ENCODE measurements around the gene KCNQ4. TPM values are rescaled to one million over a fixed set of nuclear protein-coding genes. Genes with fewer than 3 reads are reported as not detected.

The KCNQ4 gene
- total and polyA plus RNA-seq, 3 donors from 2014 or later, result 1.4 to 2.4 (median 2.3) TPM

DNA sequence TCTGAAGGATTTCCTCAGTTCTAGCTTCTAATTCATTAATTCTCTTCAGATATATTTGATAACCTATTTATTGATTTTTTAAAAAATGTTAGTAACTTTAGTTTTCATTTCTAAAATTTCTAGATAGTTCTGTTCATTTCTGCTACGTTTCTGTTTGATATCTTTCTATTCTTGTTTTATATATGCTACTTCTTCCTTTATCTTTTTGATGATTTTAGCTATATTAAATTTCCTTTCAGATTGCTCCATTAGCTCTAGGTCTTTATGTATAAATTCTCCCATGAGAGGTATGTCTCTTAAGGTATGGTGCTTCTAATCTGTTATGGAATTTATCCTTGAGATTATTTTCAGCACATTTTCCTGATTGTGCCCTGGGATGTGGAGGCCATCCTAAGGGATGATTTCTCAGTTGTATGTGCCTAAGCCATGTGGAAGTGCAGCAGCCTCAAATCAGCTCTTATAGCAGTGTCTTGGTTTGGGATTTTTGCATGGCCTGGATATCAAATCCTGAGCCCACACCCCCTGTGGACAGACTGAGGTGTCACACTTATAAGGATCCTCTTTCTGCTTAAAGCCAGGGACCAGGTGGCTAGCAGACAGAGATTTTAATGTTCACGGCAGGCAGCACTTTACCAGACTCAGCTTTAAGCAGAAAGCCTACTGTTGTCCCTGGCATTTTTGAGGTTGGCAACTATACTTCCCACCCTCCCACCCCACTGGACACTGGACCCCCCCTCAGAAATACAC is 6.2 kb upstream of the KCNQ4 start:
- no peaks in the 10 kb centered on the region for H3K36me3 ChIP-seq (ENCODE audit: low read depth, missing control alignments)
- H3K9me3 ChIP-seq, result no peaks in the 10 kb centered on the region
- no peak for DNase-seq
- H3K27ac ChIP-seq, result no peak overlapping the region
- WGBS, 2 donors, result 85 to 97% methylated on average over 2 of the region's 2 CpGs
- no peaks in the 10 kb centered on the region for H3K4me1 ChIP-seq
- no peak for TF ChIP-seq POLR2A (IDR thresholded peaks at IDR 0.05)
- TF ChIP-seq, protein P1, sequence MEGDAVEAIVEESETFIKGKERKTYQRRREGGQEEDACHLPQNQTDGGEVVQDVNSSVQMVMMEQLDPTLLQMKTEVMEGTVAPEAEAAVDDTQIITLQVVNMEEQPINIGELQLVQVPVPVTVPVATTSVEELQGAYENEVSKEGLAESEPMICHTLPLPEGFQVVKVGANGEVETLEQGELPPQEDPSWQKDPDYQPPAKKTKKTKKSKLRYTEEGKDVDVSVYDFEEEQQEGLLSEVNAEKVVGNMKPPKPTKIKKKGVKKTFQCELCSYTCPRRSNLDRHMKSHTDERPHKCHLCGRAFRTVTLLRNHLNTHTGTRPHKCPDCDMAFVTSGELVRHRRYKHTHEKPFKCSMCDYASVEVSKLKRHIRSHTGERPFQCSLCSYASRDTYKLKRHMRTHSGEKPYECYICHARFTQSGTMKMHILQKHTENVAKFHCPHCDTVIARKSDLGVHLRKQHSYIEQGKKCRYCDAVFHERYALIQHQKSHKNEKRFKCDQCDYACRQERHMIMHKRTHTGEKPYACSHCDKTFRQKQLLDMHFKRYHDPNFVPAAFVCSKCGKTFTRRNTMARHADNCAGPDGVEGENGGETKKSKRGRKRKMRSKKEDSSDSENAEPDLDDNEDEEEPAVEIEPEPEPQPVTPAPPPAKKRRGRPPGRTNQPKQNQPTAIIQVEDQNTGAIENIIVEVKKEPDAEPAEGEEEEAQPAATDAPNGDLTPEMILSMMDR (IDR thresholded peaks at IDR 0.05), result no peak
- H3K4me3 ChIP-seq, result no peak overlapping the region
- H3K27me3 ChIP-seq, result no peaks in the 10 kb centered on the region
- intact Hi-C loops (cut with DNase I; ENCODE audit: low total_unique reads), result loop anchor here (10.0 kb wide), 2 partner anchors 67 to 177 kb away; no protein-coding TSS in a partner anchor

DNA sequence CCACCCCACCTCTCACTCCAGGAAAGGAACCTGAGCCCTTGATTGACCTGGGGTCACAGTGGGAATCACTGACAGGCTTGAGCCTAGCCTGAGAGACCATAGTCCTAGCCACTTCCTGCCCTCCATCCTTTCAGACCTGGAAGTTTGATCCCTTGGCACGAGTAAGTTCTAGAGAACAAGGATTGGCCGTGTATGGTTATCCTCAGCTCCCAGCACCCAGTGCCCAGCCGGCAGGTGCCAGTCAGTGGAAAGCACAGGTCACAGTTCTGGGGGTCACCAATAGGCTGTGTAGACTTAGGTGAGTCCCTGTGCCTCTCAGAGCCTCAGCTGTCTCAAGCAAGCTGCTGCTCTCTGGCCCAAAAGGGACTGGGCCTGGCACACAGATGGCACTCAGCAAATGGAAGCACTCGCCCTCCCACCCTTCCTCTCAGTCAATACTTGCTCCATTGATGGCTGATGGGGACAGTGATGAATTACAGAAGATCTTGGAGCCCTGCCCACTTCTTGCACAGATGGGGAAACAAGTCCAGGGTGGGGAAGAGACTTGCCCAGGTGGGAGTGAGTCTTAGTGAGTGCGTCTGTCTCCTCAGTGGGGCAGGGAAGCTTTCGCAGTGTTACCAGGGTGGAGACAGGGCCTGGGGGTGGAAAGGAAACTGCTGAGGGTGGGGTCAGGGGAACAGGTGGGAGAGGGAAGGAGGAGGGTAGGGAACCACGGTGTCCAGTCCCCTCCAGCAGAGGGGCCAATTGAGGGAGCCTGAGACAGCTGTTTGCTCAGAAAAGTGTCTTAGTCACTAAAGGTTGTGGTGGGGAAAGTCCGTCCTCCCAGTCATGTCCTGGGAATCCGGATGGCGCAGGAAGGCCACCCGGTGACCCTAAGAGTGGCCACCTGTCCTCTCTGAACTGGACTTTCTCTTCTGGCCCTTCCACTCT is 2.6 kb upstream of the KCNQ4 start:
- intact Hi-C loops (cut with DNase I; ENCODE audit: low total_unique reads), result no loop called here
- TF ChIP-seq POLR2A (IDR thresholded peaks at IDR 0.05), result no peak
- TF ChIP-seq, protein P1 (IDR thresholded peaks at IDR 0.05), result no peak
- no peaks in the 10 kb centered on the region for H3K4me1 ChIP-seq
- no peaks in the 10 kb centered on the region for H3K36me3 ChIP-seq (ENCODE audit: low read depth, missing control alignments)
- no peaks in the 10 kb centered on the region for H3K9me3 ChIP-seq
- WGBS, 2 donors, result 81 to 85% methylated on average over 5 to 11 of the region's 11 CpGs
- H3K27ac ChIP-seq, result no peak overlapping the region
- H3K27me3 ChIP-seq, result no peaks in the 10 kb centered on the region
- DNase-seq, result no peak
- no peak overlapping the region for H3K4me3 ChIP-seq

GRCh38 chr1:40781608-40781971 is 2.0 kb upstream of the KCNQ4 start:
- intact Hi-C loops (cut with DNase I; ENCODE audit: low total_unique reads), result no loop called here
- Histone ChIP-seq H3K27me3 (no peaks in the 10 kb centered on the region), H3K9me3 (no peaks in the 10 kb centered on the region), H3K36me3 (ENCODE audit: low read depth, missing control alignments) (no peaks in the 10 kb centered on the region), H3K4me3 (no peak overlapping the region), H3K27ac (no peak overlapping the region), H3K4me1 (no peaks in the 10 kb centered on the region)
- DNase-seq, result no peak
- no peak for TF ChIP-seq POLR2A (IDR thresholded peaks at IDR 0.05)
- TF ChIP-seq, protein P1 (IDR thresholded peaks at IDR 0.05), result no peak
- WGBS, 2 donors, result 97 to 100% methylated on average over 2 of the region's 2 CpGs

- intact Hi-C loops (cut with DNase I; ENCODE audit: low total_unique reads), result no loop called here
- no peaks in the 10 kb centered on the region for H3K9me3 ChIP-seq
- no peak for DNase-seq
- 0 to 5% methylated on average over 7 to 20 of the region's 20 CpGs for WGBS, 2 donors
- no peak overlapping the region for H3K27ac ChIP-seq
- no peaks in the 10 kb centered on the region for H3K4me1 ChIP-seq
- no peaks in the 10 kb centered on the region for H3K36me3 ChIP-seq (ENCODE audit: low read depth, missing control alignments)
- TF ChIP-seq POLR2A (IDR thresholded peaks at IDR 0.05), result no peak
- TF ChIP-seq, protein P1 (IDR thresholded peaks at IDR 0.05), result no peak
- no peak overlapping the region for H3K4me3 ChIP-seq
- no peaks in the 10 kb centered on the region for H3K27me3 ChIP-seq
Observed at GRCh38 chr1:40782371-40782956, 1.1 kb upstream of the KCNQ4 start.
